Stomach smooth muscle (tissue), 2 donors: Measurements from ENCODE around the gene SULT2B1.

Experiments used
- H3K27ac ChIP-seq: one replicate; pipeline ENCODE4 v1.7.0; 2013; ENCODE audit warnings: mild to moderate bottlenecking, low read length, inconsistent platforms
- H3K27me3 ChIP-seq, 2 donors: one replicate each; pipeline ENCODE4 v1.7.0; 2013; ENCODE audit warnings: low read length in 2 of 2; ENCODE audit not compliant: insufficient read depth in 2 of 2, control insufficient read depth in 1 of 2
- H3K36me3 ChIP-seq, 2 donors: one replicate each; pipeline ENCODE4 v1.7.0; 2013; ENCODE audit warnings: low read length in 2 of 2; ENCODE audit not compliant: control insufficient read depth in 2 of 2, insufficient read depth in 2 of 2
- H3K4me1 ChIP-seq: one replicate; pipeline ENCODE4 v1.7.0; 2013; ENCODE audit warnings: low read length; ENCODE audit not compliant: control insufficient read depth, insufficient read depth
- H3K4me3 ChIP-seq, 2 donors: one replicate each; pipeline ENCODE4 v1.7.0; 2013; ENCODE audit warnings: low read length in 2 of 2
- H3K9ac ChIP-seq, 2 donors: one replicate each; pipeline ENCODE4 v1.7.0; 2013; ENCODE audit warnings: low read length in 2 of 2, mild to moderate bottlenecking in 1 of 2
- H3K9me3 ChIP-seq, 2 donors: one replicate each; pipeline ENCODE4 v1.7.0; 2013; ENCODE audit warnings: low read length in 2 of 2; ENCODE audit not compliant: control insufficient read depth in 2 of 2
- donor health status: healthy.
- donor health status: Pancreatic carcinoma.

Gene SULT2B1

GRCh38 chr19:48588670-48589401, 36.9 kb downstream of the SULT2B1 start:
- Histone ChIP-seq H3K9ac (peak overlapping the region in 1 of 2 donors; percentile 33), H3K4me3 (peak overlapping the region; percentile 55 to 74), H3K27ac (no peak overlapping the region)

DNA sequence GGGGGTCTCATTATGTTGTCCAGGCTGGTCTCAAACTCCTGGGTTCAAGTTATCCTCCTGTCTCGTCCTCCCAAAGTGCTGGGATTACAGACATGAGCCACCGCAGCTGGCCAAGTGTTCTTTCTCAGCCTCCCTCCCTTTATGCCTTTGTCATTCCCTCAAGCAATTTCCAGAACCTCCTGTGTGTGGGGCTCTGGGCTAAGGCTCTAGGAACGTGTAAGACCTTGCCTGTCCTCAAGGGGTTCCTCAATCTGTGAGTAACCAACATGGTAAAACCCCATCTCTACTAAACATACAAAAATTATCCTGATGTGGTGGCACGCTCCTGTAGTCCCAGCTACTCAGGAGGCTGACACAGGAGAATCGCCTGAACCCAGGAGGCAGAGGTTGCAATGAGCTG, 39.0 kb downstream of the SULT2B1 start:
- Histone ChIP-seq H3K9me3 (no peaks in the 10 kb centered on the region), H3K36me3 (no peaks in the 10 kb centered on the region), H3K4me3 (no peak overlapping the region), H3K27ac (no peak overlapping the region), H3K4me1 (peaks cover 8% of the 10 kb centered on the region), H3K27me3 (peaks cover 0 to 4% of the 10 kb centered on the region in 2 donors), H3K9ac (no peak overlapping the region)

More at GRCh38 chr19:48588670-48589401, 36.9 kb downstream of the SULT2B1 start:
- H3K27me3 ChIP-seq, result peaks cover 0 to 4% of the 10 kb centered on the region in 2 donors
- no peaks in the 10 kb centered on the region for H3K9me3 ChIP-seq
- no peaks in the 10 kb centered on the region for H3K36me3 ChIP-seq
- H3K4me1 ChIP-seq, result peaks cover 11% of the 10 kb centered on the region

GRCh38 chr19:48595171-48595570, 43.2 kb downstream of the SULT2B1 start:
- H3K9me3 ChIP-seq, result no peaks in the 10 kb centered on the region
- no peak overlapping the region for H3K27ac ChIP-seq
- no peak overlapping the region for H3K9ac ChIP-seq
- H3K4me3 ChIP-seq, result no peak overlapping the region
- H3K36me3 ChIP-seq, result no peaks in the 10 kb centered on the region
- no peaks in the 10 kb centered on the region for H3K27me3 ChIP-seq
- H3K4me1 ChIP-seq, result no peaks in the 10 kb centered on the region

- no peaks in the 10 kb centered on the region for H3K9me3 ChIP-seq
- no peaks in the 10 kb centered on the region for H3K36me3 ChIP-seq
- no peaks in the 10 kb centered on the region for H3K4me1 ChIP-seq
- no peak overlapping the region for H3K4me3 ChIP-seq
- no peak overlapping the region for H3K27ac ChIP-seq
- no peak overlapping the region for H3K9ac ChIP-seq
- H3K27me3 ChIP-seq, result peaks cover 0 to under 1% of the 10 kb centered on the region in 2 donors
These were observed 43.9 kb downstream of the SULT2B1 start for GRCh38 chr19:48595833-48596232.

DNA sequence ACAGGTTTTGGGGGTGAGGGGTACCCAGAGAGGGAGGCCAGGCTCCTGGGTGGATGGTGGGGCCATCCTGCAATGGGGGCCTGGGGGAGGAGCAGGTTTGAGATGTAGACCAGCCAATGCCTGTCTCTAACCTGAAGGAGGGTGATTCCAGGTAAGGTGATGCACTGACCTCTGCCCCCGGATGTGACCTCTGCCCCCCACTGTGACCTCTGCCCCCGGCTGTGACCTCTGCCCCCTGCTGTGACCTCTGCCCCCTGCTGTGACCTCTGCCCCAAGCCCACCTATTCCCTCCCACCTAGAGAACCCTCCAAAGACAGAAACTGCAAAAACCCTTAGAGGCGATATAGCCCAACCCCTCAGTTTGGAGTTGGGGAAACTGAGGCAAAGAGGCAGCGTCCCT, 44.3 kb downstream of the SULT2B1 start:
- no peak overlapping the region for H3K27ac ChIP-seq
- H3K36me3 ChIP-seq, result no peaks in the 10 kb centered on the region
- no peak overlapping the region for H3K4me3 ChIP-seq
- H3K9me3 ChIP-seq, result no peaks in the 10 kb centered on the region
- peaks cover 0 to 2% of the 10 kb centered on the region in 2 donors for H3K27me3 ChIP-seq
- no peak overlapping the region for H3K9ac ChIP-seq
- no peaks in the 10 kb centered on the region for H3K4me1 ChIP-seq

GRCh38 chr19:48596679-48597465, 44.9 kb downstream of the SULT2B1 start:
- H3K4me3 ChIP-seq, result no peak overlapping the region
- H3K27me3 ChIP-seq, result peaks cover 0 to 2% of the 10 kb centered on the region in 2 donors
- H3K9ac ChIP-seq, result no peak overlapping the region
- no peaks in the 10 kb centered on the region for H3K36me3 ChIP-seq
- H3K9me3 ChIP-seq, result no peaks in the 10 kb centered on the region
- H3K4me1 ChIP-seq, result no peaks in the 10 kb centered on the region
- H3K27ac ChIP-seq, result no peak overlapping the region

- Histone ChIP-seq H3K4me3 (no peak overlapping the region), H3K9me3 (no peaks in the 10 kb centered on the region), H3K27me3 (peaks cover 0 to 2% of the 10 kb centered on the region in 2 donors), H3K36me3 (no peaks in the 10 kb centered on the region), H3K4me1 (no peaks in the 10 kb centered on the region), H3K9ac (no peak overlapping the region), H3K27ac (no peak overlapping the region)
These were observed 47.2 kb downstream of the SULT2B1 start for GRCh38 chr19:48598996-48599700.

- Histone ChIP-seq H3K4me3 (no peak overlapping the region), H3K36me3 (no peaks in the 10 kb centered on the region), H3K9ac (no peak overlapping the region), H3K27ac (no peak overlapping the region), H3K4me1 (no peaks in the 10 kb centered on the region), H3K27me3 (peaks cover 0 to 2% of the 10 kb centered on the region in 2 donors), H3K9me3 (no peaks in the 10 kb centered on the region)
These were observed 48.9 kb downstream of the SULT2B1 start for GRCh38 chr19:48600679-48601417.

- Histone ChIP-seq H3K27ac (no peak overlapping the region), H3K9ac (no peak overlapping the region), H3K36me3 (no peaks in the 10 kb centered on the region), H3K4me3 (no peak overlapping the region), H3K27me3 (peaks cover 0 to 2% of the 10 kb centered on the region in 2 donors), H3K4me1 (no peaks in the 10 kb centered on the region), H3K9me3 (no peaks in the 10 kb centered on the region)
These were observed 51.0 kb downstream of the SULT2B1 start for GRCh38 chr19:48603001-48603400.

GRCh38 chr19:48603449-48603848, 51.5 kb downstream of the SULT2B1 start:
- no peaks in the 10 kb centered on the region for H3K4me1 ChIP-seq
- H3K4me3 ChIP-seq, result no peak overlapping the region
- H3K27ac ChIP-seq, result no peak overlapping the region
- H3K36me3 ChIP-seq, result no peaks in the 10 kb centered on the region
- no peak overlapping the region for H3K9ac ChIP-seq
- no peaks in the 10 kb centered on the region for H3K9me3 ChIP-seq
- peaks cover 0 to 2% of the 10 kb centered on the region in 2 donors for H3K27me3 ChIP-seq
